Panc1 (cell line): ENCODE results near the gene FRMPD4.

Experiments
- POLR2AphosphoS5 ChIP-seq: IDR thresholded peaks from 2 replicates; pipeline ENCODE4 v1.6.1; 2012; ENCODE audit warnings: mild to moderate bottlenecking, low read depth, low read length, moderate library complexity
- TF ChIP-seq, protein P1 (sequence below): fragments of 450-650 bp; IDR thresholded peaks from 2 replicates; pipeline ENCODE4 v1.5.1; 2017; ENCODE audit warnings: mild to moderate bottlenecking
- TF ChIP-seq, protein P2 (sequence below), 2 experiments: IDR thresholded peaks; 2 replicates each; pipeline ENCODE4 v1.6.1; 2011 to 2012; ENCODE audit warnings: low read depth in 2 of 2, control low read depth in 1 of 2, low read length in 1 of 2, mild to moderate bottlenecking in 1 of 2, moderate library complexity in 1 of 2; ENCODE audit not compliant: insufficient read depth in 1 of 2

DNA sequence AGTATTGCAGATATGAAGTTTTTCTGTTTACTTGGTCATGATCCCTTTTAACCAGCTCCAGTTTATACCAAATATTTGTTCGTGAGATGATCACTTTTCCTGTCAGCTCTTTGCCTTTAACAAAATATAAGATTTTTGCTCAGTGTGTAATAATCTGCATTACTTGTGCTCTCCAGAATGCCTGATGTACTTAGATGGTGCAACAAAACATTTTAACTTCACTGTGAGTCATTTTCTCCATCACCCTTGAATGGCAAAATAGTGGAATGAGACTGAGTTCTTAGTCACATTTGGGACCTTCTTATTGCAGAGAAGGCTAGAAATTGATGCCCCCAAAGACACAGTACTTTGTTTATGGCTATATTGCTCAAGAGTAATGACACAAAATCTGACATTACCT, 252.0 kb downstream of the FRMPD4 start:
- no peak for TF ChIP-seq POLR2AphosphoS5
- TF ChIP-seq, protein P1, sequence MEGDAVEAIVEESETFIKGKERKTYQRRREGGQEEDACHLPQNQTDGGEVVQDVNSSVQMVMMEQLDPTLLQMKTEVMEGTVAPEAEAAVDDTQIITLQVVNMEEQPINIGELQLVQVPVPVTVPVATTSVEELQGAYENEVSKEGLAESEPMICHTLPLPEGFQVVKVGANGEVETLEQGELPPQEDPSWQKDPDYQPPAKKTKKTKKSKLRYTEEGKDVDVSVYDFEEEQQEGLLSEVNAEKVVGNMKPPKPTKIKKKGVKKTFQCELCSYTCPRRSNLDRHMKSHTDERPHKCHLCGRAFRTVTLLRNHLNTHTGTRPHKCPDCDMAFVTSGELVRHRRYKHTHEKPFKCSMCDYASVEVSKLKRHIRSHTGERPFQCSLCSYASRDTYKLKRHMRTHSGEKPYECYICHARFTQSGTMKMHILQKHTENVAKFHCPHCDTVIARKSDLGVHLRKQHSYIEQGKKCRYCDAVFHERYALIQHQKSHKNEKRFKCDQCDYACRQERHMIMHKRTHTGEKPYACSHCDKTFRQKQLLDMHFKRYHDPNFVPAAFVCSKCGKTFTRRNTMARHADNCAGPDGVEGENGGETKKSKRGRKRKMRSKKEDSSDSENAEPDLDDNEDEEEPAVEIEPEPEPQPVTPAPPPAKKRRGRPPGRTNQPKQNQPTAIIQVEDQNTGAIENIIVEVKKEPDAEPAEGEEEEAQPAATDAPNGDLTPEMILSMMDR: no peak
- TF ChIP-seq, protein P2, sequence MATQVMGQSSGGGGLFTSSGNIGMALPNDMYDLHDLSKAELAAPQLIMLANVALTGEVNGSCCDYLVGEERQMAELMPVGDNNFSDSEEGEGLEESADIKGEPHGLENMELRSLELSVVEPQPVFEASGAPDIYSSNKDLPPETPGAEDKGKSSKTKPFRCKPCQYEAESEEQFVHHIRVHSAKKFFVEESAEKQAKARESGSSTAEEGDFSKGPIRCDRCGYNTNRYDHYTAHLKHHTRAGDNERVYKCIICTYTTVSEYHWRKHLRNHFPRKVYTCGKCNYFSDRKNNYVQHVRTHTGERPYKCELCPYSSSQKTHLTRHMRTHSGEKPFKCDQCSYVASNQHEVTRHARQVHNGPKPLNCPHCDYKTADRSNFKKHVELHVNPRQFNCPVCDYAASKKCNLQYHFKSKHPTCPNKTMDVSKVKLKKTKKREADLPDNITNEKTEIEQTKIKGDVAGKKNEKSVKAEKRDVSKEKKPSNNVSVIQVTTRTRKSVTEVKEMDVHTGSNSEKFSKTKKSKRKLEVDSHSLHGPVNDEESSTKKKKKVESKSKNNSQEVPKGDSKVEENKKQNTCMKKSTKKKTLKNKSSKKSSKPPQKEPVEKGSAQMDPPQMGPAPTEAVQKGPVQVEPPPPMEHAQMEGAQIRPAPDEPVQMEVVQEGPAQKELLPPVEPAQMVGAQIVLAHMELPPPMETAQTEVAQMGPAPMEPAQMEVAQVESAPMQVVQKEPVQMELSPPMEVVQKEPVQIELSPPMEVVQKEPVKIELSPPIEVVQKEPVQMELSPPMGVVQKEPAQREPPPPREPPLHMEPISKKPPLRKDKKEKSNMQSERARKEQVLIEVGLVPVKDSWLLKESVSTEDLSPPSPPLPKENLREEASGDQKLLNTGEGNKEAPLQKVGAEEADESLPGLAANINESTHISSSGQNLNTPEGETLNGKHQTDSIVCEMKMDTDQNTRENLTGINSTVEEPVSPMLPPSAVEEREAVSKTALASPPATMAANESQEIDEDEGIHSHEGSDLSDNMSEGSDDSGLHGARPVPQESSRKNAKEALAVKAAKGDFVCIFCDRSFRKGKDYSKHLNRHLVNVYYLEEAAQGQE (IDR thresholded peaks at IDR 0.05; ENCODE audit: insufficient read depth in 1 of 2, low read depth in 2 of 2, low read length in 1 of 2): no peak
